Brain microvascular endothelial cell (primary cell): ENCODE data around the gene CCNC.

Experiments used
- DNase-seq: peaks from one replicate; pipeline ENCODE4 v3.0.0-alpha.2; 2020
- H3K27ac ChIP-seq: fragments of 250-450 bp; sonication (Bioruptor Pico); 2 replicates; pipeline ENCODE4 v1.5.1; 2020; ENCODE audit warnings: mild to moderate bottlenecking, moderate library complexity
- H3K27me3 ChIP-seq: fragments of 250-450 bp; sonication (Bioruptor Pico); replicated peaks from 2 replicates; pipeline ENCODE4 v1.5.1; 2020; ENCODE audit warnings: mild to moderate bottlenecking
- H3K36me3 ChIP-seq: fragments of 250-450 bp; sonication (Bioruptor Pico); replicated peaks from 2 replicates; pipeline ENCODE4 v1.5.1; 2020; ENCODE audit warnings: mild to moderate bottlenecking
- H3K4me3 ChIP-seq: 2 replicates; pipeline ENCODE4 v1.5.1; 2011; ENCODE audit warnings: low read depth, mild to moderate bottlenecking, control low read depth, low read length, moderate library complexity
- CTCF ChIP-seq: IDR thresholded peaks from 2 replicates; pipeline ENCODE4 v1.5.1; 2011; ENCODE audit warnings: low read depth, mild to moderate bottlenecking, moderate library complexity, low read length, control low read depth, inconsistent platforms; ENCODE audit errors: missing control alignments
- in situ Hi-C: cut with HindIII; loops from 2 replicates; pipeline ENCODE4 v1.10.0; 2017; ENCODE audit warnings: low sequenced_read_pairs, low pct_ligation_motif_present

Gene CCNC

GRCh38 chr6:99498421-99498820, 70.0 kb downstream of the CCNC start:
- TF ChIP-seq CTCF, result no peak
- Histone ChIP-seq H3K27me3 (no peaks in the 10 kb centered on the region), H3K27ac (no peak overlapping the region), H3K36me3 (peaks cover 19% of the 10 kb centered on the region), H3K4me3 (no peak overlapping the region)
- no peak for DNase-seq
- in situ Hi-C loops, result no loop called here

GRCh38 chr6:99495466-99495865, 73.0 kb downstream of the CCNC start:
- Histone ChIP-seq H3K27ac (no peak overlapping the region), H3K27me3 (no peaks in the 10 kb centered on the region), H3K4me3 (no peak overlapping the region), H3K36me3 (peaks cover 9% of the 10 kb centered on the region)
- no peak for TF ChIP-seq CTCF
- in situ Hi-C loops, result no loop called here
- no peak for DNase-seq
